ENCODE data around the gene TLK2.
"Not testable (repeated sequence)": the region's sequence is repeated elsewhere in the genome, so short reads cannot be mapped to it uniquely, and the experiment has no call there.

The TLK2 gene

DNA sequence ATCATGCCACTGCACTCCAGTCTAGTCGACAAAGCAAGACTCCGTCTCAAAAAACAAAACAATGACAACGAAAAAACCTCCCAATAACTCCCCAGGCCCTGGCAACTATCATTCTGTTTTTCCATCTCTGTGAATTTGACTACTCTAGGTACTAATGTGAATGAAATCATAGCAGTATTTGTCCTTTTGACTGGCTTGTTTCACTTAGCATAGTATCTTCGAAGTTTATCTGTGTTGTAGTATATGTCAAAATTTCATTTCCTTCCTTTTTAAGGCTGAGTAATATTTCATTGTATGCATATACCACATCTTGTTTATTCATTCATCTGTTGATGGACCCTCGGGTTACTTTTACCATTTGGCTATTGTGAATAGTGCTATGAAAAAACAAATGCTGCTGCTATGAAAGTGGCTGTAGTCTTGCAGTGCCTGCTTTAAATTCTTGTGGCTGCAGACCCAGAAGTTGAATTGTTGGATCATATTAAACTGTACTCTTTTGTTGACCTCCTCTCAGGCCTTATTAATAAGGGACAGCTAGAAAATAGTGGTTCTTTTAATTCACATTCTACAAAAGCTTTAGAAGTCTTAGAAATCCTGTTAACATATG is 14.5 kb downstream of the TLK2 start:
- not testable (repeated sequence) for DNase-seq

GRCh38 chr17:62494073-62494472 is 15.4 kb downstream of the TLK2 start:
- not testable (repeated sequence) for DNase-seq

DNA sequence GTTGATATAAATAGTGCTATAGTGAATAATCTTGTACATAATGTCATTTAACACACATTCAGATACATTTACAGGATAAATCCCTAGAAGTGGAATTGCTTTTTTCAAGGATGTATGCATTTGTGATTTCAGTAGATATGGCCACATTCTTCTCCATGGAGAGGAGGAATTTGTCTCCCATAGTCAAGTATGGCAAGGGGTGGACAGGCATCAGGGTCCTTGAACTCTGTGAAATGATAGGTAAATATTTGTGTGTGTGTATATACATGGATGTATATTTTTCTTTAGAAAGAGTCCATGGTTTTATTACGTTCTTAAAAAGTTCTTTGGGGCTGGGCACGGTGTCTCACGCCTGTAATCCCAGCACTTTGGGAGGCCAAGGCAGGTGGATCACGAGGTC is 17.7 kb downstream of the TLK2 start:
- not testable (repeated sequence) for DNase-seq

DNA sequence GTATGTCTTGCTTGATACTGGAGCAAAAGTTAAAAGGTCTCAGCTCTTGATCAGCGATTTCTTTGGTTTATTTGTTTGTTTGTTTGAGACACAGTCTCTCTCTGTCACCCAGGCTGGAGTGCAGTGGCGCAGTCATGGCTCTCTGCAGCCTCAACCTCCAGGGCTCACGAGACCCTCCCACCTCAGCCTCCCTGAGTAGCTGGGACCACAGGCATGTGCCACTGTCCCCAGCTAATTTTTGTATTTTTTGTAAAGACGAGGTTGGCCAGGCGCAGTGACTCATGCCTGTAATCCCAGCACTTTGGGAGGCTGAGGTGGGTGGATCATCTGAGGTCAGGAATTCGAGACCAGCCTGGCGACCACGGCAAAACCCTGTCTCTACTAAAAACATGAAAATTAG is 20.2 kb downstream of the TLK2 start:
- not testable (repeated sequence) for DNase-seq

GRCh38 chr17:62500463-62500862 is 21.8 kb downstream of the TLK2 start:
- not testable (repeated sequence) for DNase-seq

DNA sequence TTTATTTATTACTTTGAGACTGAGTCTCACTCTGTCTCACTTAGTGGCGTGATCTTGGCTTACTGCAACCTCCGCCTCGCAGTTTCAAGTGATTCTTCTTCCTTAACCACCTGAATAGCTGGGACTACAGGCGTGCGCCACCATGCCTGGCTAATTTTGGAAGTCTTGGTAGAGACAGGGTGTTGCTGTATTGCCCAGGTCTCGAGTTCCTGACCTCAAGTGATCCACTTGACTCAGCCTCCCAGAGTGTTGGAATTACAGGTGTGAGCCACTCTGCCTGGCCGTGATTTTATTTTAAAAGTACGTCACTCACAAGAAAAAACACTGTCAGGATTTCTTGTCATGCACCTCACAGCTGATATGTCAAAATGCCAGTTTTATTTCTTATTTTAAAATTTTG is 26.2 kb downstream of the TLK2 start:
- not testable (repeated sequence) for DNase-seq

- not testable (repeated sequence) for DNase-seq
These were observed 28.7 kb downstream of the TLK2 start for GRCh38 chr17:62507191-62507836.

- not testable (repeated sequence) for DNase-seq
These were observed 31.7 kb downstream of the TLK2 start for GRCh38 chr17:62510247-62510819.

DNA sequence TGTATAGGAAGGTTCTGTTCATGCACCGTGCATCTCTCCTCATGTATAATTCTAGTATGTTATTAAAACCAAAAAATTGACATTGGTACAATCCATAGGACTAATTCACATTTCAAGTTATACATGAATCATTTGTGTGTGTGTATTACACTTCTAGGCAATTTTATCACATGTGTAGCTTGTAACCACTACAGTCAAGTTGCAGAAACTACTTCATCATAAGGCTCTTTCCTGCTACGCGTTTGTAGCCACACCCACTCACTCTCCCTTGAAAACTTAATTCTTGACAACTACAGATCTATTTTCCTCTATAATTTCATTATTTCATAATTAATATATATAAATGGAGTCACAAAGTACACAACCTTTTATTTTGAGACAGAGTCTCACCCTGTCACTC is 32.4 kb downstream of the TLK2 start:
- not testable (repeated sequence) for DNase-seq

- not testable (repeated sequence) for DNase-seq
These were observed 37.8 kb downstream of the TLK2 start for GRCh38 chr17:62516376-62516775.

GRCh38 chr17:62521295-62521694 is 42.7 kb downstream of the TLK2 start:
- DNase-seq: not testable (repeated sequence)

DNA sequence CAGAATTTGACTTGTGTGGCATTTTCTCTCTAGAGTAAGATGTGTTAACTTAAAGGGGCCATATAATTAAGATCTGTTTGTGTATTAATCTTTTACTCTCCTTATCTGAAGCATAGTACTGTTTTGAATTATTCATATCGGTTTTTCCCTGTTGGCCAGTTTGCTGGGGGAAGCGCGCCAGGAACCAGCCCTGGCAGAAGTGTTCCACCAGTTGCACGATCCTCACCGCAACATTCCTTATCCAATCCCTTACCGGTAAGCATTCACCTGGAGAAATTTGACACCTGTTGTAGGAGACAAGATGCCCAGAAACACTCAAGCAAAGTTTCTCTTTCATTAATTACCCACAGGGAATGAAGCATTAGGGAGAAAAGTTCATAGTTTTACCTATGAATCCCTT is 45.5 kb downstream of the TLK2 start:
- not testable (repeated sequence) for DNase-seq

DNA sequence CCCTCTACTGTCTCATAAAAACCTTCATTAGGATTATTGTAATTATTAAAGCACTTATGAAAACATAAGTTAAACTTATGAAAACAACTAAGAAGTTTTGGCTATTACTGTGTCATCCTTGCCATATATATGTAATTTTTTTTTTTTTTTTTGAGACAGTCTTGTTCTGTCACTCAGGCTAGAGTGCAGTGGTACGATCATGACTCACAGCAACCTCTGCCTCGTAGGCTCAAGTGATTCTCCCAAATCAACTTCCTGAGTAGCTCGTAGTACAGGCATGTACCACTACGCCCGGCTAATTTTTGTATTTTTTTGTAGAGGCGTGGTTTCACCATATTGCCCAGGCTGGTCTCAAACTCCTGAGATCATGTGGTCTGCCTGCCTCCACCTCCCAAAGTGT is 46.7 kb downstream of the TLK2 start:
- not testable (repeated sequence) for DNase-seq

GRCh38 chr17:62530936-62531335 is 52.3 kb downstream of the TLK2 start:
- not testable (repeated sequence) for DNase-seq

GRCh38 chr17:62536557-62536956 is 57.9 kb downstream of the TLK2 start:
- DNase-seq: not testable (repeated sequence)

DNA sequence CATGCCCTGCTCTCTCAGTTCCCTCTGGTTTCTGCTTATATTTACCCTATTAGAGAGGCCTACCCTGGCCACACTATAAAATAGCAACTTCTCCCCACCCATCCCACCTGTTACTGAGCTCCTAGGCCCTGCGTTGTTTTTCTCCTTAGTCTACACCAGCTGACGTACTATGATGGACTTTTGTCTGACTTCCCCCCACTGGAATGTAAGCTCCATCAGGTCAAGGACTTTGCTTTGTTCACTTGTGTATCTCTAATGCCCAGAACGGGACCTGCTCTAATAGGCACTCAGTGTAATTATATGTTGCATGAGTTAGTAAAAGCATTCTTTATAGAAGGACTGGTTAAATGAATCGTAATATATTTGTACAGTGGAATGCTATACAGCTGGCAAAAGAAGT is 62.4 kb downstream of the TLK2 start:
- DNase-seq: not testable (repeated sequence)

DNA sequence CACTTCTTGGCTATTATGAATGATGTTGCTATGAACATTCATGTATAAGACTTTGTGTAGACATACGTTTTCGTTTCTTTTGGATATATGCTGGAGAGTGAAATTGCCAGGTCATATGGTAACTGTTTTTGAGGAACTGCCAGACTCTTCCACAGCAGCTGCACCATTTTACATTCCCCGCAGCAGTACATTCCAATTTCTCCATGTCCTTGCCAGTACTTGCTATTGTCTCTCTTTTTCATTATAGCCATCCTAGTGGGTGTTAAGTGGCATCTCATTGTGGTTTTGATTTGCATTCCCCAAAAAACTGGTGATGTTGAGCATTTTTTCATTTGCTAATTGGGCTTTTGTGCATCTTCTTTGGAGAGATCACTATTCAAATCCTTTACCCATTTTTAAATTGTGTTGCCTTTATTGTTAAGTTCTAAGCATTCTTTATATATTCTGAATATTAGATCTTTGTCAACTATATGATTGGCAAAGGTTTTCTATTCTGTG is 64.7 kb downstream of the TLK2 start:
- not testable (repeated sequence) for DNase-seq

DNA sequence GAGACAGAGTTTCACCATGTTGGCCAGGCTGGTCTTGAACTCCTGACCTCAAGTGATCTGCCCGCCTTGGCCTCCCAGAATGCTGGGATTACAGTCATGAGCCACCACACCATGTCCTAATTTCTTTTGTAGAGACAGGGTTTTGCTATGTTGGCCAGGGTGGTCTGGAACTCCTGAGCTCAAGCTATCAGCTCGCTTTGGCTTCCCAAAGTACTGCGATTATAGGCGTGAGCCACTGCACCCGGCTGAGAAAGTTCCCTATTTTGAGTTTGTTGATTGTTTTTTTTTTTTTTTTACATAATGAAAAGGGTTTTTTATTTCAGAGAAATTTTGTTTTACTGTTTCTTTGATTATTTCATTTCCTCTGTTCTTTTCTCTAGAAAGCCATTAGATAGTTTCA is 67.4 kb downstream of the TLK2 start:
- DNase-seq: not testable (repeated sequence)

- peak; percentile 3 for DNase-seq
These were observed 74.4 kb downstream of the TLK2 start for GRCh38 chr17:62552851-62553659.

GRCh38 chr17:62557532-62557931 is 78.9 kb downstream of the TLK2 start:
- not testable (repeated sequence) for DNase-seq

DNA sequence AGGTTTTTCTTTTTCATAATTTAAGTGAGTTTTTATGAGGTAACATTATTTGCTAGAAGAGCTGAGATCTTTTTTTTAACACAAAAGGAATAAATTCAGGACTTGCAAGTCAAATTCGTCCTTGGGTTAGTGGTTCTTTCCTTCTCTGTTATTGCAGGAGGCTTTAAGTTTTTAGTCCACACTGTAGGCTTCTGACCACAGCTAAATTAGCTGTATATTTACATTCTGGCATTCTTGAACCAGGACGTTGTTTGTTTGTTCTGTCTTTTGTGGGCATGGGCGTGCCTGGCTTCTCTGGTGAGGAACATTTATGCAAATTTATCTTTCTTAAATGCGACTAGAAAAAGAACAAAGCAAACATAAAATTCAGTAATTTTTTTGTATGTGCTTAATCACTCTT is 80.3 kb downstream of the TLK2 start:
- not testable (repeated sequence) for DNase-seq

GRCh38 chr17:62560971-62561370 is 82.3 kb downstream of the TLK2 start:
- DNase-seq: not testable (repeated sequence)

DNA sequence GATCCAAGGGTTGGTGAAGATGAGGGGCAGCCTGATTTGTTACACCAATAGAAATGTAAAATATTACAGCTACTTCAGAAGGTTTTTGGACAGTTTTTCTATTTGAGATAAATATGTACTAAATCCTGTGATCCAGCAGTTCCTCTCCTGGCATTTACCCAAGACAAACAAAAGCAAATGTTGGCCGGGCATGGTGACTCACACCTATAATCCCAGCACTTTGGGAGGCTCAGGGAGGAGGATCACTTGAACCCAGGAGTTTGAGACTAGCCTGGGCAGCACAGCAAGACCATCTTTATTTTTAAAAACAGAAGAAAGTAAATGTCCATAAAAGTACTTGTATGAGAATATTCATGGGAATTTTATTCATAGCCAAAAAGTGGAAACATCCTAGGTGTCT is 84.0 kb downstream of the TLK2 start:
- DNase-seq: no peak

Data from NCI-H2171 (cell line).